Measurements from ENCODE around the gene TUBD1.
"Not testable (repeated sequence)": the region's sequence is repeated elsewhere in the genome, so short reads cannot be mapped to it uniquely, and the experiment has no call there.

The TUBD1 gene

DNA sequence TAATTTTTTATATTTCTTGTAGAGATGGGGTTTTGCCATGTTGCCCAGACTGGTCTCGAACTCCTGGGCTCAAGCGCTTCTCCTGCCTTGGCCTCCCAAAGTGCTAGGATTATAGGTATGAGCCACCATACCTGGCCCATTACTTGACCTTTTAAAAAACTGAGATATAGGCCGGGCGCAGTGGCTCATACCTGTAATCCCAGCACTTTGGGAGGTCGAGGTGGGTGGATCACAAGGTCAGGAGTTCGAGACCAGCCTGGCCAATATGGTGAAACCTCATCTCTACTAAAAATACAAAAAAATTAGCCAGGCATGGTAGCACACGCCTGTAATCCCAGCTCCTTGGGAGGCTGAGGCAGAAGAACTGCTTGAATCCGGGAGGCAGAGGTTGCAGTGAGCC is 19.3 kb downstream of the TUBD1 start:
- DNase-seq: not testable (repeated sequence)

DNA sequence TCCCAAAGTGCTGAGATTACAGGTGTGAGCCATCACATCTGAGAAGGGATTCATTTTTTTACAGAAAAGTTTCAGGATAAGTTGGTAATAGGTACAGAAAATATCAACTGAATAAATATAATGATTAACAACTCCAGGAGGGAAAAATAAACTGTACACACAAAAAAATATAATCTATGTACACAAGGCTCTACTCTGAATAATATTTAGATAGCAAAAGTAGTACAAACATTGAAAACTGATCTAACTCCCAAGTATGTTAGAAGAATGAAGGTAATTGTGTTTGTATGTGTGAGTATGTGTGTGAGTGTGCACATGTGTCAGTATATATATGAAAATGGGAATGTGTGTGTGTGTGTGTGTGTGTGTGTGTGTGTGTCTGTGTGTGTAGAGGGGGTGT is 20.4 kb downstream of the TUBD1 start:
- DNase-seq: no peak

- DNase-seq: no peak
Measured at GRCh38 chr17:59870482-59870881, 22.3 kb downstream of the TUBD1 start.

DNA sequence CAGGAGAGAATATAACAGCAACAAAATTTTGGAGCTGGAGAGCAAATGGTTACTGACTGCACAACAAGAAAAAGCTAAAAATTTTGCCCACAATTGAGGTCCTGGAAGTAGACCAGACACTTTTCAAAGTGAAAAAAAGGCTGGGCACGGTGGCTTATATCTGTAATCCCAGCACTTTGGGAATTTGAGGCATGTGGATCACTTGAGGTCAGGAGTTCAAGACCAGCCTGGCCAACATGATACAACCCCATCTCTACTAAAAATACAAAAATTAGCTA is 22.9 kb downstream of the TUBD1 start:
- no peak for DNase-seq

DNA sequence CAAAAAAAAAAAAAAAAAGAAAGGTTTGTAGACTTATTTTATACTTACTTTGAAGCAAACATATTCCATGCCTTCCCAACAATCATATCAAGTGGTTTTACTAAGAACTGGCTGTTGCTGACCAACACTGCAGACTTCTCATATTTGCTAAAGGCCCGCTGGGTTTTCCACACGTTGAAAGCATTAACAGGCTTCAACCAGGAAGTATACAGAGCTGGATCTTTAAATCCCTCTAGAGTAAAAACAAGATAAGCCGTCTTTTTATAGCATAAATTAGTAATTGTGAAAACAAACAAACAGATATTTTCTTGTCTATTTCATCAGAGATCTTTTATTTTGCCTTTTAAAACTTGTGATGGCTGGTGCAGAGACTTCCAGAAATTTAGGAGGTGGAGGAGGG is 29.1 kb downstream of the TUBD1 start:
- DNase-seq: no peak

DNA sequence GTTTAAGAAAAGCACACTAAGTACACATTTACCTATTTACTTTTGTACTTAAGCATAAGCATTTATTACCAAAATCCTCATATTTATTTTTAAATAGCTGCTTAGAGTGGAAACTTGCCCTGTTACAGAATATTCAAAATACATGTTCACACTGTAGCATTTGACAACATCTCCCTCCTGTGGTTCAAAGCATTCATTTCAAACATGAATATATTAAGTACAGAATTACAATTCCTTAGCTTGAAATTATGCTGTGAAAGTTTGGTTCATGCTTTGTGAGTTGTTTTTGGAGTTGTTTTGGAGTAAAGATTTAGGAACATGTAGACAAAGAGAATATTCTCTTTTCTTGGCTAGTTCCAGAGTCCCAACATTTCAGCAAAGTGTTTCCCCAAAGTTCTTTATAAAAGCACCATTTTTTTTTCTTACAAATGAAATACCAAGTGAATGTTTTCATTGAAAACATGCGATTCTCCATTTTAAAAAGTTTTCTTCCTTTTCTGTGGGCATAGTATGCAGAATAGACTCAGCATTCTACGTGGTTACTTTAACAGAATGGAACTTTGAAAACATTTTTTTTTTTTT is 33.2 kb downstream of the TUBD1 start:
- DNase-seq: peak in 1 of 3 experiments; percentile 43

GRCh38 chr17:59858932-59859331 is 33.8 kb downstream of the TUBD1 start:
- DNase-seq: no peak

GRCh38 chr17:59858167-59858816 is 34.5 kb downstream of the TUBD1 start:
- DNase-seq: no peak

GRCh38 chr17:59856859-59857794 is 35.6 kb downstream of the TUBD1 start:
- DNase-seq: peak in 1 of 3 experiments; percentile 36

DNA sequence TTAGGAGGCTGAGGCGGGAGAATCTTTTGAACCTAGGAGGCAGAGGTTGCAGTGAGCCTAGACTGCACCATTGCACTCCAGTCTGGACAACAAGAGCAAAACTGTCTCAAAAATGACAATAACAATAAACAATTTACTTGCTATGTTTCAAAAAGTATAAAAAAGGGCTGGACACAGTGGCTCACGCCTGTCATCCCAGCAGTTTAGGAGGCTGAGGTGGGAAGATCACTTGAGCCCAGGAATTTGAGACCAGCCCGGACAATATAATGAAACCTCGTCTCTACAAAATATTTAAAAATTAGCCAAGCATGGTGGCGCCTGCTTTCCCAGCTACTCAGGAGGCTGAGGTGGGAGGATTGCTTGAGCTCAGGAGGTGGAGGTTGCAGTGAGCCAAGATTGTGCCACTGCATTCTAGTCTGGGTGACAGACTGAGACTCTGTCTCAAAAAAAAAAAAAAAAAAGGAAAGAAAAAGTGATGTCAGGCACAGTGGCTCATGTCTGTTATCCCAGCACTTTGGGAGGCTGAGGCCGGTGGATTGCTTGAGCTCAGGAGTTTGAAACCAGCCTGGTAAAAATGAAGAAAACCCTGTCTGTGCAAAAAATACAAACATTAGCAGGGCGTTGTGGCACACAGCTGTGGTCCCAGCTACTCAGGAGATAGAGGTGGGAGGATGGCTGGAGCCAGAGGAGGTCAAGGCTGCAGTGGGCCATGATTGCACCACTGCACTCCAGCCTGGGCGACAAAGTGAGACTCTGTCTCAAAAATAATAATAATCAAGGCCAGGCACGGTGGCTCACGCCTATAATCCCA is 38.6 kb downstream of the TUBD1 start:
- not testable (repeated sequence) for DNase-seq

DNA sequence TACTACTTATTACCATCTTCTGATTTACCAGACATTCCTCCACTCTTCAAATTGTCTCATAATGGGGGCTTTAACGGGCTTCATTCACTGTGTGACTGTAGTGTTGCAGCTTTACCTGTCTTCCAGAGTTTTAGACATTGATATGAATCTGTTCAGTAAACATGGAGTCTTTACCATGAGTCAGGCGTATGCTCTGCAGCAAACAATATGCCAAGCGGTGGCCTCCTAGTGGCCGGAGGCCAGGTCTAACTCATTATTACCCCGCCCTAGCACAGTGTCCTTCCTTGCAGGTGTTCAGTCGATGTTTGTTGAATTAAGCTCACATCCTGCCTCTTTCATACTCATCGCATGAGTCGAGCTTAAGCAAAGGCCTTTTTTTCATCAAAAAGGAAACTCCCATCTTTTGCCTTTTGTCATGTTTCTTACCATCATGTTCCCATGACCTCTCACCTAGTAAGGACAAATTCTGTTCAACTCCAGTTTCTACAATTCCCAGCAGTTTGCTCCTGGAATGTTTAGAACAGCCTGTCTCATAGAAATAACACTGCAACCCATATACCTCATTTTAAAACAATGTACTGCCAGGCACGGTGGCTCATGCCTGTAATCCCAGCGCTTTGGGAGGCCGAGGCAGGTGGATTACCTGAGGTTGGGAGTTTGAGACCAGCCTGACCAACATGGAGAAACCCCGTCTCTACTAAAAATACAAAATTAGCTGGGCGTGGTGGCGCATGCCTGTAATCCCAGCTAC is 39.4 kb downstream of the TUBD1 start:
- DNase-seq: peak in 2 of 3 experiments; percentile 16 to 46

- DNase-seq: not testable (repeated sequence)
Measured at GRCh38 chr17:59852847-59853167, 39.9 kb downstream of the TUBD1 start.

GRCh38 chr17:59851439-59852375 is 41.0 kb downstream of the TUBD1 start:
- DNase-seq: no peak

GRCh38 chr17:59850311-59850710 is 42.4 kb downstream of the TUBD1 start:
- not testable (repeated sequence) for DNase-seq

DNA sequence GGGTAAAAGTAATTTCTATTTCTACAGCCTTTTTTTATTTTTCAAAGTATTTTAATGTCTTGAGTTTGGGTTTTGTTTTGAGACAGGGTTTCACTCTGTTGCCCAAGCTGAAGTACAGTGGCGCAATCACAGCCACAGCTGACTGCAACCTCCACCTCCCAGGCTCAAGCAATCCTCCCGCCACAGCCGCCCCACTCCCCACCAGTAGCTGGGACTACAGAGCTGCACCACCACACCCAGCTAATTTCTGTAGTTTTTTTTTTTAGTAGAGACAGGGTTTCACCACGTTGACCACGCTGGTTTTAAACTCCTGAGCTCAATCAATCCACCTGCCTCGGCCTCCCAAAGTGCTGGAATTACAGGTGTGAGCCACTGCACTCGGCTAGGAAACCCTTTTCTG is 44.0 kb downstream of the TUBD1 start:
- no peak for DNase-seq

GRCh38 chr17:59848385-59848668 is 44.4 kb downstream of the TUBD1 start:
- no peak for DNase-seq

- DNase-seq: peak in 2 of 3 experiments; percentile 52 to 75
Measured at GRCh38 chr17:59846394-59847165, 46.2 kb downstream of the TUBD1 start.

DNA sequence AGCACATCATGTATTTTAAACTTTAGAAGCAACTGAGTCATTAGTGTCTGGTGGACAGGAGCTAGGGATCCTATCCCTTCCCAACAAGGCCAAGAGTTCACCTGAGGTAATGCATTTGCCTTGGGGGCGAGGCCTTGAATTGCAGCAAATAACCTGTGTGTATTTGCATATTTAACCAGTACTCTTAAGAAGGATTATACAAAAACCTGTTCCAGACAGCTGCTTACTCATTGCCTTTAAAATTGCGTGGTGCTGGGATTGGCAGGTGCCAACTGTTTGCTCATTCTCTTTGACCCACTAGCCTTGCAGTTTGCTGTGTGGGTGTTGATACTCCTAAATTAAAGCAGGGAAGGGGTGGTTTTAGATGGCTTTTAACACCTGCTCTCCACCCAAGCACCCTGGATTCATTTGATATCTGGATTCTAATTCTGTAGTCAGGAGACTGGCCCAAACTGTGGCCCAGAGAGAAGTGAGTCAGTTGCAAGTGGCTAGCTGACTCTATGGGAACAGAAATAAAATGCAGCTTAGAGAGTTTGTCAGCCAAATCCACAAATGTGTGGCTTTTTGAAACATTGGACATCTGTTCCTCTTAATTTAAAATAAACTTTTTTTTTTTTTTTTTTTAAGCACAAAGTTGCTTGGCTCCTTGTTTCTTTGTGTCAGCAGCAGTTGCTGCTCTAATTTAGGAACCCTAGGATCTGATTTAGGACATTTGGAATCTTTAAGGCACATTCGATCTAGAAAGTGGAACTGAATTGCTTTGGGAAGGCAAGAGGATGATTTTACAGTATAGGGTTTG is 46.9 kb downstream of the TUBD1 start:
- DNase-seq: peak in 2 of 3 experiments; percentile 76 to 94

DNA sequence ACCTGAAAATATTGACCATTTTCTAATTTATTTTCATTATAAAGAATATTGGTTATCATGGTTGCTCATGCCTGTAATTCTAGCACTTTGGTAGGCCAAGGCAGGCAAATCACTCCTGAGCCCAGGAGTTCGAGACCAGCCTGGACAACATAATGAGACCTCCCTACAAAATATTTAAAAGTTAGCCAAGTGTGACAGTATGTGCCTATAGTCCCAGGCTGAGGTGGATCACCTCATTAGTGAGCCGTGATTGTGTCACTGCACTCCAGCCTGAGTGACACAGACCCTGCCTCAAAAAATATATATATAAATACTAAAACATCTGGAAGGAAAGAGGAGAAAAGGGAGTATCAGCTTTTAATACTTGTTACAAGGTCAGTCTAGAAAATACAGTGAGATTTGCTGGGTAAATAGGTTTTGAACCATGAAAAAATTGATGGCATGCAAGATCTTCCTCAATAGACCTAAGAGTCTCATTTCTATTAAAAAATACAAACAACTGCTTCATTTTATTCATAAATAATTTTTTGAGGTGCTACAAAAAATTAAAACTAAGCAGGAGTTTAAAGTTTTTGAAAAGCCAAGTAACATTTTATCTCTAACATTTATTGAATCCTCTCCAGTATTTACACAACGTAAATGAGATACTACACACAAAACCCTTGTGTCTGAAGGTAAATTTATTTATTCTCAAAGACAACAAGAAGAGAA is 47.7 kb downstream of the TUBD1 start:
- no peak for DNase-seq

All from NCI-H1417 (cell line).